HG03354 (cell line): ENCODE data around the gene HLA-DMA.

Source experiments
- ATAC-seq: cut with Tn5 transposase; IDR thresholded peaks from one replicate; pipeline ENCODE4 v1.9.1; 2021; ENCODE audit warnings: mild to moderate bottlenecking; ENCODE audit not compliant: unreplicated experiment, poor library complexity, severe bottlenecking

Gene HLA-DMA

GRCh38 chr6:32975886-32976285, 23.0 kb upstream of the HLA-DMA start:
- no peak for ATAC-seq

- no peak for ATAC-seq
Measured at GRCh38 chr6:32974541-32975308, 21.8 kb upstream of the HLA-DMA start.

GRCh38 chr6:32974016-32974333, 21.1 kb upstream of the HLA-DMA start:
- ATAC-seq: no peak

- ATAC-seq: no peak
Measured at GRCh38 chr6:32973144-32974015, 20.5 kb upstream of the HLA-DMA start.

- ATAC-seq: no peak
Measured at GRCh38 chr6:32972353-32973143, 19.7 kb upstream of the HLA-DMA start.

GRCh38 chr6:32971581-32972352, 18.9 kb upstream of the HLA-DMA start:
- ATAC-seq: peak; percentile 56

GRCh38 chr6:32971242-32971580, 18.3 kb upstream of the HLA-DMA start:
- no peak for ATAC-seq

GRCh38 chr6:32970413-32971241, 17.7 kb upstream of the HLA-DMA start:
- ATAC-seq: no peak

GRCh38 chr6:32969685-32970412, 17.0 kb upstream of the HLA-DMA start:
- ATAC-seq: no peak

GRCh38 chr6:32968867-32969684, 16.2 kb upstream of the HLA-DMA start:
- ATAC-seq: no peak

GRCh38 chr6:32968093-32968866, 15.4 kb upstream of the HLA-DMA start, which contains the start of gene BRD2:
Gene BRD2, plus strand, starts transcription at chr6:32968594. Its CDS starts 4,305 bp downstream, at chr6:32972899.
- peak; percentile 39 for ATAC-seq

- ATAC-seq: no peak
Measured at GRCh38 chr6:32967151-32968091, 14.5 kb upstream of the HLA-DMA start.

GRCh38 chr6:32964776-32965175, 11.9 kb upstream of the HLA-DMA start:
- no peak for ATAC-seq

GRCh38 chr6:32963866-32964265, 11.0 kb upstream of the HLA-DMA start:
- no peak for ATAC-seq

GRCh38 chr6:32962213-32962826, 9.4 kb upstream of the HLA-DMA start:
- no peak for ATAC-seq
